ENCODE data around the gene VAV2.

The VAV2 gene

GRCh38 chr9:133938753-133939152 lies 53.4 kb downstream of the VAV2 start:
- TF ChIP-seq, protein P1, sequence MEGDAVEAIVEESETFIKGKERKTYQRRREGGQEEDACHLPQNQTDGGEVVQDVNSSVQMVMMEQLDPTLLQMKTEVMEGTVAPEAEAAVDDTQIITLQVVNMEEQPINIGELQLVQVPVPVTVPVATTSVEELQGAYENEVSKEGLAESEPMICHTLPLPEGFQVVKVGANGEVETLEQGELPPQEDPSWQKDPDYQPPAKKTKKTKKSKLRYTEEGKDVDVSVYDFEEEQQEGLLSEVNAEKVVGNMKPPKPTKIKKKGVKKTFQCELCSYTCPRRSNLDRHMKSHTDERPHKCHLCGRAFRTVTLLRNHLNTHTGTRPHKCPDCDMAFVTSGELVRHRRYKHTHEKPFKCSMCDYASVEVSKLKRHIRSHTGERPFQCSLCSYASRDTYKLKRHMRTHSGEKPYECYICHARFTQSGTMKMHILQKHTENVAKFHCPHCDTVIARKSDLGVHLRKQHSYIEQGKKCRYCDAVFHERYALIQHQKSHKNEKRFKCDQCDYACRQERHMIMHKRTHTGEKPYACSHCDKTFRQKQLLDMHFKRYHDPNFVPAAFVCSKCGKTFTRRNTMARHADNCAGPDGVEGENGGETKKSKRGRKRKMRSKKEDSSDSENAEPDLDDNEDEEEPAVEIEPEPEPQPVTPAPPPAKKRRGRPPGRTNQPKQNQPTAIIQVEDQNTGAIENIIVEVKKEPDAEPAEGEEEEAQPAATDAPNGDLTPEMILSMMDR (IDR thresholded peaks at IDR 0.05): no peak
- no peak for TF ChIP-seq ZFX (IDR thresholded peaks at IDR 0.05; ENCODE audit: borderline replicate concordance)
- no peak overlapping the region for H3K27ac ChIP-seq

GRCh38 chr9:133938086-133938485 lies 54.0 kb downstream of the VAV2 start:
- TF ChIP-seq, protein P1 (IDR thresholded peaks at IDR 0.05): no peak
- no peak for TF ChIP-seq ZFX (IDR thresholded peaks at IDR 0.05; ENCODE audit: borderline replicate concordance)
- H3K27ac ChIP-seq: no peak overlapping the region

- TF ChIP-seq, protein P1 (IDR thresholded peaks at IDR 0.05): no peak
- no peak for TF ChIP-seq ZFX (IDR thresholded peaks at IDR 0.05; ENCODE audit: borderline replicate concordance)
- H3K27ac ChIP-seq: no peak overlapping the region
Observed at GRCh38 chr9:133937120-133937519, 55.0 kb downstream of the VAV2 start.

DNA sequence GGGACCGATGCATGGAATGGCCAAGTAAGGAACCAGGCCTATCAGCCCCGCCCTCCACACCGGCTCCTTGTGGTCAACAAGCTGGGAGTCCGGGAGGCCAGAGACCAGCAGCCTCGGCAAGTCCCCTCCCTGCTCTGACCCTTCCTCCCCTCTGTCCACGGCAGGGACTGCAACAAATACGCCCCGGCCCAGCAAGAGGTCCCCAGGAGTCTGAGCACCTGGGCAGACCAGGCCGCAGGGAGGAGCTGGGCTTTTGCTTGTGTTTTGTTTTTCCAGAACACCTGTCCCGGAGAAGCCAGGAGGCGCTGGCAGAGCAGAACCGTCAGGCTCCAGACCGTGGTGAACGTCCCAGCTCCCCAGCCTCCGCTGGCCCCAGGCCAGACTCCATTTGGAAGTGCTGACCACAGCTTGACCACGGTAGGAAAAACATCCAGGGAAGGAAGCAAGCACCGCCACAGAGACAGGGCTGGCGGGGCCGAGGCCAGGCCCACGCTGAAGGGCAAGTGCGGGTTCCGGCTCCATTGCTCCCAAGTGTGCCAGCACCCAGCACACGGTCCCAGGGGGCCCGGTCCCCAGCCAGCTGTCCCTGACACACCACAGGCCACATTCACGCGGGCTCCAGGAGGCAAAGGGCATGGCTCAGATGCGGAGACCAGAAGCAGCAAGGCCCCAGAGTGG lies 56.7 kb downstream of the VAV2 start:
- TF ChIP-seq, protein P1 (IDR thresholded peaks at IDR 0.05): no peak
- TF ChIP-seq ZFX (IDR thresholded peaks at IDR 0.05; ENCODE audit: borderline replicate concordance): no peak
- H3K27ac ChIP-seq: no peak overlapping the region

- no peak overlapping the region for H3K27ac ChIP-seq
- TF ChIP-seq, protein P1 (IDR thresholded peaks at IDR 0.05): no peak
- TF ChIP-seq ZFX (IDR thresholded peaks at IDR 0.05; ENCODE audit: borderline replicate concordance): no peak
Observed at GRCh38 chr9:133934482-133935232, 57.5 kb downstream of the VAV2 start.

DNA sequence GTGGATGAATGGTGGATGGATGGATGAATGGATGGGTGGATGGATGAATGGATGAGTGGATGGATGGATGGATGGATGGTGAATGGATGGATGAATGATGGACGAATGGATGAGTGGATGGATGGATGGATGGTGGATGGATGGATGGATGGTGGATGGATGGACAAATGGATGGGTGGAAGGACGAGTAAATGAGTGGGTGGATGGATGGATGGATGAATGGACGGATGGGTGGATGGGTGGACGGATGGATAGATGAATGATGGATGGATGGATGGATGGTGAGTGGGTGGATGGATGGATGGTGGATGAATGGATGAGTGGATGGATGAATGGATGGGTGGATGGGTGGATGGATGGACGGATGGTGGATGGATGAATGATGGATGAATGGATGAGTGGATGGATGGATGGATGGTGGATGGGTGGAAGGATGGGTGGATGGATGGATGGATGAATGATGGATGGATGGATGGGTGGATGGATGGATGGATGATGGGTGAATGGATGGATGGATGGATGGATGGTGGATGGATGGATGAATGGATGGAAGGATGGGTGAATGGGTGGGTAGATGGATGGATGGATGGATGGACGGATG lies 58.6 kb downstream of the VAV2 start:
- TF ChIP-seq ZFX (IDR thresholded peaks at IDR 0.05; ENCODE audit: borderline replicate concordance): no peak
- TF ChIP-seq, protein P1 (IDR thresholded peaks at IDR 0.05): no peak
- H3K27ac ChIP-seq: no peak overlapping the region

DNA sequence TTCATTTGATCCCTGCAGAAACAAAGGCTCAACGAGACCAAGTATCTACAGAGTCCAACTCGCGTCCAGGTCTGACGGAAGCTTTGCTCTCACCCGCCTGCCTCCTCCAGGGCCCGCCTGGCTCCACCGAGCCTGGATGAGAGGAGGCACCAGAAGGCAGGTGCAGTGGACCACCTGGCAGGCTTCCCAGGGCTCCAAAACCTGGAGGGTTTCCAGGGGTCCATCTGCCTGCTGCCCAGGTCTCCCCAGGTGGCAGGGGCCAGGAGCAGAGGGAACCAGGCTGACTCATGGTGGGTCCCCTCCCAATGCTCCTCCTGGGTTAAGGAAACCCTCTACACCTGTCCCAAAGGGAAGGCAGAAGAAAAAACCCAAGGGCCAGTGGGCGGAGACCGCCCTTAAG lies 59.5 kb downstream of the VAV2 start:
- TF ChIP-seq ZFX (IDR thresholded peaks at IDR 0.05; ENCODE audit: borderline replicate concordance): no peak
- TF ChIP-seq, protein P1 (IDR thresholded peaks at IDR 0.05): no peak
- no peak overlapping the region for H3K27ac ChIP-seq
